GM19372 (cell line): ENCODE results near the gene CALCB.

Experiments used
- ATAC-seq: cut with Tn5 transposase; IDR thresholded peaks from one replicate; pipeline ENCODE4 v1.9.1; 2021; ENCODE audit warnings: mild to moderate bottlenecking, low read depth, moderate library complexity; ENCODE audit not compliant: unreplicated experiment

CALCB gene

GRCh38 chr11:15114501-15115475 lies 41.4 kb downstream of the CALCB start, which contains the start of gene INSC:
Gene INSC, plus strand, starts transcription at chr11:15114923. Its CDS starts 34,252 bp downstream, at chr11:15149175.
- no peak for ATAC-seq

- ATAC-seq, result no peak
Measured at GRCh38 chr11:15115686-15116085, 42.3 kb downstream of the CALCB start.

- ATAC-seq, result no peak
Measured at GRCh38 chr11:15117751-15118150, 44.4 kb downstream of the CALCB start.

GRCh38 chr11:15118431-15118830 lies 45.0 kb downstream of the CALCB start:
- no peak for ATAC-seq

- no peak for ATAC-seq
Measured at GRCh38 chr11:15119352-15119751, 46.0 kb downstream of the CALCB start.

- ATAC-seq, result no peak
Measured at GRCh38 chr11:15119826-15120225, 46.4 kb downstream of the CALCB start.

- ATAC-seq, result no peak
Measured at GRCh38 chr11:15123849-15124248, 50.5 kb downstream of the CALCB start.

GRCh38 chr11:15124528-15124927 lies 51.1 kb downstream of the CALCB start:
- ATAC-seq, result no peak

- no peak for ATAC-seq
Measured at GRCh38 chr11:15127341-15127740, 53.9 kb downstream of the CALCB start.
